OCI-LY1 (cell line): ENCODE measurements around the gene DEF6.

Experiments
- H2AFZ ChIP-seq: fragments of 200-600 bp; sonication (generic), shearing (Covaris generic); 2 replicates; pipeline ENCODE4 v1.6.0; 2014; ENCODE audit warnings: antibody characterized with exemption, mild to moderate bottlenecking, low read length
- H3F3A ChIP-seq: fragments of 200-600 bp; sonication (generic), shearing (Covaris generic); 2 replicates; pipeline ENCODE4 v1.6.0; 2014; ENCODE audit warnings: mild to moderate bottlenecking, antibody characterized with exemption, low read length, moderate library complexity; ENCODE audit not compliant: insufficient read depth
- H3K27ac ChIP-seq: fragments of 200-600 bp; sonication (generic); 2 replicates; pipeline ENCODE4 v1.5.1; 2014; ENCODE audit warnings: low read length, mixed run types, mild to moderate bottlenecking, low read depth; ENCODE audit not compliant: poor library complexity, severe bottlenecking
- H3K27me3 ChIP-seq: fragments of 200-600 bp; sonication (generic); 2 replicates; pipeline ENCODE4 v1.6.0; 2014; ENCODE audit warnings: antibody characterized with exemption, mild to moderate bottlenecking, low read length, moderate library complexity; ENCODE audit not compliant: insufficient read depth
- H3K36me3 ChIP-seq: fragments of 200-600 bp; sonication (generic); 2 replicates; pipeline ENCODE4 v1.6.1; 2014; ENCODE audit warnings: mild to moderate bottlenecking, antibody characterized with exemption, low read length, moderate library complexity, mixed read lengths; ENCODE audit not compliant: insufficient read depth
- H3K4me1 ChIP-seq: fragments of 200-600 bp; sonication (generic); 2 replicates; pipeline ENCODE4 v1.5.1; 2014; ENCODE audit warnings: mild to moderate bottlenecking, low read length, moderate library complexity; ENCODE audit not compliant: insufficient read depth, severe bottlenecking
- H3K4me2 ChIP-seq: fragments of 200-600 bp; sonication (generic), shearing (Covaris generic); 2 replicates; pipeline ENCODE4 v1.6.1; 2014; ENCODE audit warnings: low read length
- H3K4me3 ChIP-seq: fragments of 200-600 bp; sonication (generic); 2 replicates; pipeline ENCODE4 v1.5.1; 2014; ENCODE audit warnings: low read length, low read depth, mild to moderate bottlenecking, mixed read lengths; ENCODE audit not compliant: poor library complexity, severe bottlenecking
- H3K79me2 ChIP-seq: fragments of 200-600 bp; shearing (Covaris generic); 2 replicates; pipeline ENCODE4 v1.6.1; 2016; ENCODE audit warnings: mixed run types, low read length, mixed read lengths; ENCODE audit not compliant: insufficient read depth
- H3K9ac ChIP-seq: fragments of 200-600 bp; sonication (generic), shearing (Covaris generic); 2 replicates; pipeline ENCODE4 v1.6.1; 2014; ENCODE audit warnings: mild to moderate bottlenecking, low read length, mixed read lengths
- H3K9me2 ChIP-seq: fragments of 200-600 bp; sonication (generic), shearing (Covaris generic); 2 replicates; pipeline ENCODE4 v1.6.1; 2014; ENCODE audit warnings: low read depth, mild to moderate bottlenecking, low read length, mixed read lengths
- H3K9me3 ChIP-seq: fragments of 200-600 bp; shearing (Covaris generic); 2 replicates; pipeline ENCODE4 v1.6.1; 2014; ENCODE audit warnings: low read length, mixed read lengths
- H4K20me1 ChIP-seq: fragments of 200-600 bp; sonication (generic), shearing (Covaris generic); 2 replicates; pipeline ENCODE4 v1.6.0; 2016; ENCODE audit warnings: mild to moderate bottlenecking, low read length; ENCODE audit not compliant: insufficient read depth
- EZH2 ChIP-seq: fragments of 200-600 bp; sonication (generic), shearing (Covaris generic); IDR thresholded peaks from 2 replicates; pipeline ENCODE4 v1.8.0; 2017; ENCODE audit warnings: borderline replicate concordance, mixed run types, mild to moderate bottlenecking, antibody characterized with exemption, low read length, moderate library complexity, mixed read lengths
- TF ChIP-seq, protein P1 (sequence below): fragments of 200-600 bp; sonication (generic), shearing (Covaris generic); IDR thresholded peaks from 2 replicates; pipeline ENCODE4 v1.5.1; 2017; ENCODE audit warnings: mild to moderate bottlenecking, antibody characterized with exemption, low read length, moderate library complexity, mixed read lengths

DEF6 gene

GRCh38 chr6:35366204-35366596 is 68.6 kb downstream of the DEF6 start:
- no peaks in the 10 kb centered on the region for H3F3A ChIP-seq
- no peak overlapping the region for H3K9ac ChIP-seq
- no peaks in the 10 kb centered on the region for H3K79me2 ChIP-seq
- H3K9me3 ChIP-seq, result no peaks in the 10 kb centered on the region
- H3K9me2 ChIP-seq, result no peaks in the 10 kb centered on the region
- peaks cover 23% of the 10 kb centered on the region for H3K4me1 ChIP-seq
- no peak overlapping the region for H3K27ac ChIP-seq
- no peaks in the 10 kb centered on the region for H4K20me1 ChIP-seq
- H2AFZ ChIP-seq, result no peak overlapping the region
- H3K36me3 ChIP-seq, result no peaks in the 10 kb centered on the region
- TF ChIP-seq, protein P1, sequence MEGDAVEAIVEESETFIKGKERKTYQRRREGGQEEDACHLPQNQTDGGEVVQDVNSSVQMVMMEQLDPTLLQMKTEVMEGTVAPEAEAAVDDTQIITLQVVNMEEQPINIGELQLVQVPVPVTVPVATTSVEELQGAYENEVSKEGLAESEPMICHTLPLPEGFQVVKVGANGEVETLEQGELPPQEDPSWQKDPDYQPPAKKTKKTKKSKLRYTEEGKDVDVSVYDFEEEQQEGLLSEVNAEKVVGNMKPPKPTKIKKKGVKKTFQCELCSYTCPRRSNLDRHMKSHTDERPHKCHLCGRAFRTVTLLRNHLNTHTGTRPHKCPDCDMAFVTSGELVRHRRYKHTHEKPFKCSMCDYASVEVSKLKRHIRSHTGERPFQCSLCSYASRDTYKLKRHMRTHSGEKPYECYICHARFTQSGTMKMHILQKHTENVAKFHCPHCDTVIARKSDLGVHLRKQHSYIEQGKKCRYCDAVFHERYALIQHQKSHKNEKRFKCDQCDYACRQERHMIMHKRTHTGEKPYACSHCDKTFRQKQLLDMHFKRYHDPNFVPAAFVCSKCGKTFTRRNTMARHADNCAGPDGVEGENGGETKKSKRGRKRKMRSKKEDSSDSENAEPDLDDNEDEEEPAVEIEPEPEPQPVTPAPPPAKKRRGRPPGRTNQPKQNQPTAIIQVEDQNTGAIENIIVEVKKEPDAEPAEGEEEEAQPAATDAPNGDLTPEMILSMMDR, result no peak
- no peak for TF ChIP-seq EZH2
- H3K27me3 ChIP-seq, result no peaks in the 10 kb centered on the region
- H3K4me2 ChIP-seq, result no peak overlapping the region
- H3K4me3 ChIP-seq, result no peak overlapping the region

- no peak overlapping the region for H3K27ac ChIP-seq
- H3K9me2 ChIP-seq, result no peaks in the 10 kb centered on the region
- no peak overlapping the region for H3K4me2 ChIP-seq
- no peaks in the 10 kb centered on the region for H3K79me2 ChIP-seq
- H4K20me1 ChIP-seq, result no peaks in the 10 kb centered on the region
- H3K36me3 ChIP-seq, result no peaks in the 10 kb centered on the region
- peaks cover 28% of the 10 kb centered on the region for H3K4me1 ChIP-seq
- H3K9me3 ChIP-seq, result no peaks in the 10 kb centered on the region
- H3K4me3 ChIP-seq, result no peak overlapping the region
- no peak overlapping the region for H2AFZ ChIP-seq
- no peaks in the 10 kb centered on the region for H3K27me3 ChIP-seq
- TF ChIP-seq EZH2, result no peak
- TF ChIP-seq, protein P1, result no peak
- no peak overlapping the region for H3K9ac ChIP-seq
- no peaks in the 10 kb centered on the region for H3F3A ChIP-seq
These were observed 70.0 kb downstream of the DEF6 start for GRCh38 chr6:35367646-35368037.

GRCh38 chr6:35368038-35368887 is 70.6 kb downstream of the DEF6 start:
- Histone ChIP-seq H3K36me3 (no peaks in the 10 kb centered on the region), H3K79me2 (no peaks in the 10 kb centered on the region), H3F3A (no peaks in the 10 kb centered on the region)

More at GRCh38 chr6:35368038-35368887, 70.6 kb downstream of the DEF6 start:
- Histone ChIP-seq H3K27ac (no peak overlapping the region), H3K4me1 (peaks cover 28% of the 10 kb centered on the region), H3K9me2 (no peaks in the 10 kb centered on the region), H3K4me2 (no peak overlapping the region), H3K9ac (no peak overlapping the region), H3K27me3 (no peaks in the 10 kb centered on the region), H3K9me3 (no peaks in the 10 kb centered on the region), H3K4me3 (no peak overlapping the region), H4K20me1 (no peaks in the 10 kb centered on the region), H2AFZ (no peak overlapping the region)
- TF ChIP-seq EZH2, result no peak
- TF ChIP-seq, protein P1, result no peak
